Ishikawa (cell line): Measurements from ENCODE around the gene NR3C1.

Source experiments
- CEBPB ChIP-seq: IDR thresholded peaks from 2 replicates; pipeline ENCODE4 v1.6.1; 2012
- CREB1 ChIP-seq: IDR thresholded peaks from 2 replicates; pipeline ENCODE4 v1.6.1; 2012; ENCODE audit warnings: low read depth
- EP300 ChIP-seq: IDR thresholded peaks from 2 replicates; pipeline ENCODE4 v1.6.1; 2012; ENCODE audit warnings: borderline replicate concordance
- FOXM1 ChIP-seq: IDR thresholded peaks from 2 replicates; pipeline ENCODE4 v1.6.1; 2012; ENCODE audit warnings: low read depth, borderline replicate concordance
- RAD21 ChIP-seq: IDR thresholded peaks from 2 replicates; pipeline ENCODE4 v1.6.1; 2012; ENCODE audit warnings: low read depth
- TAF1 ChIP-seq: IDR thresholded peaks from 2 replicates; pipeline ENCODE4 v1.6.1; 2012; ENCODE audit warnings: low read depth, mild to moderate bottlenecking
- YY1 ChIP-seq: IDR thresholded peaks from 2 replicates; pipeline ENCODE4 v1.6.1; 2012; ENCODE audit warnings: low read depth

- TF ChIP-seq EP300 (no peak), TAF1 (no peak), CEBPB (no peak), RAD21 (no peak), CREB1 (no peak), YY1 (no peak), FOXM1 (no peak)
These were observed 46.3 kb upstream of the NR3C1 start for GRCh38 chr5:143449772-143450171.
